IPS-11a (cell line): ENCODE data around the gene NCEH1.
"Not testable (repeated sequence)": the region's sequence is repeated elsewhere in the genome, so short reads cannot be mapped to it uniquely, and the experiment has no call there.

ENCODE experiments used
- H3K4me3 ChIP-seq: one replicate; pipeline ENCODE4 v1.5.1; 2013; ENCODE audit warnings: low read depth, low read length, control low read depth

Gene NCEH1

GRCh38 chr3:172708921-172709773 lies 1.7 kb downstream of the NCEH1 start:
- H3K4me3 ChIP-seq: no peak overlapping the region

- H3K4me3 ChIP-seq: no peak overlapping the region
Observed at GRCh38 chr3:172707967-172708366, 2.9 kb downstream of the NCEH1 start.

GRCh38 chr3:172707030-172707429 lies 3.8 kb downstream of the NCEH1 start:
- no peak overlapping the region for H3K4me3 ChIP-seq

GRCh38 chr3:172705170-172705569 lies 5.7 kb downstream of the NCEH1 start:
- H3K4me3 ChIP-seq: no peak overlapping the region

- H3K4me3 ChIP-seq: no peak overlapping the region
Observed at GRCh38 chr3:172704001-172704400, 6.9 kb downstream of the NCEH1 start.

- not testable (repeated sequence) for H3K4me3 ChIP-seq
Observed at GRCh38 chr3:172702731-172703130, 8.1 kb downstream of the NCEH1 start.

GRCh38 chr3:172702256-172702655 lies 8.6 kb downstream of the NCEH1 start:
- H3K4me3 ChIP-seq: no peak overlapping the region

GRCh38 chr3:172701751-172702150 lies 9.1 kb downstream of the NCEH1 start:
- no peak overlapping the region for H3K4me3 ChIP-seq

- no peak overlapping the region for H3K4me3 ChIP-seq
Observed at GRCh38 chr3:172700936-172701455, 9.9 kb downstream of the NCEH1 start.

- no peak overlapping the region for H3K4me3 ChIP-seq
Observed at GRCh38 chr3:172700256-172700655, 10.6 kb downstream of the NCEH1 start.

- no peak overlapping the region for H3K4me3 ChIP-seq
Observed at GRCh38 chr3:172699031-172699430, 11.8 kb downstream of the NCEH1 start.

- H3K4me3 ChIP-seq: no peak overlapping the region
Observed at GRCh38 chr3:172698631-172699030, 12.2 kb downstream of the NCEH1 start.

GRCh38 chr3:172697558-172697957 lies 13.3 kb downstream of the NCEH1 start:
- no peak overlapping the region for H3K4me3 ChIP-seq

GRCh38 chr3:172696357-172696756 lies 14.5 kb downstream of the NCEH1 start:
- H3K4me3 ChIP-seq: no peak overlapping the region

GRCh38 chr3:172694573-172695246 lies 16.2 kb downstream of the NCEH1 start:
- H3K4me3 ChIP-seq: no peak overlapping the region

- H3K4me3 ChIP-seq: no peak overlapping the region
Observed at GRCh38 chr3:172692751-172693338, 18.0 kb downstream of the NCEH1 start.

GRCh38 chr3:172690936-172691335 lies 19.9 kb downstream of the NCEH1 start:
- no peak overlapping the region for H3K4me3 ChIP-seq

- H3K4me3 ChIP-seq: no peak overlapping the region
Observed at GRCh38 chr3:172688588-172688987, 22.3 kb downstream of the NCEH1 start.

- no peak overlapping the region for H3K4me3 ChIP-seq
Observed at GRCh38 chr3:172687501-172687900, 23.4 kb downstream of the NCEH1 start.

GRCh38 chr3:172685331-172686214 lies 25.3 kb downstream of the NCEH1 start:
- no peak overlapping the region for H3K4me3 ChIP-seq

GRCh38 chr3:172680684-172681083 lies 30.2 kb downstream of the NCEH1 start:
- H3K4me3 ChIP-seq: no peak overlapping the region
